ENCODE measurements around the gene SMAD3.

Gene SMAD3

DNA sequence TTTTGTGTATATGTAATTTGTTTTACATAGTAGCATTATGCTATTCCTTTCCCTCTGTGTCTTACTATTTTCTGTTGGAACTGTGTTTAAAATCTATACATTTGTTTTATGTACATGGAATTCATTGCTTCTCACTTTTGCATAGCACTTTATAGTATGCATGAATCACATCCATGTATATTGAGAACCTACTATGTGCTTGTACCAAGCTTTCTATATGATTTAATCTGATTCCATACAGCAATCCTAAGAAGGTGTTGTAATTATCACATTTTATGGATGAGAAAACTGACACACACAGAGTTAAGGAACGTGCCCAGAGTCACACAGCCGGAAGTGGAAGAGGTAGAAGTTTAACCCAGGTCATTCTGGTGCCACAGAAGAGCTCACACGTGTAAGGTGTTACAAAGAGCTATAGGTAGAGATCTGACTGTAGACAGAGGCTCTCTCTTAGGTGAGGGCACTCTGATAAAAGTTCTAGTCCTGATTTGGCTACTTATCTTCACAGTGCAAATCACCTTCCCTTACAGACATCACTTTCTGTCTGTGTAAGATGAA is 3.5 kb upstream of the SMAD3 start:
- no peak for DNase-seq (ENCODE audit: extremely low read depth, insufficient read length)
- Histone ChIP-seq H3K4me3 (replicated peaks; ENCODE audit: low read depth, low read length) (no peak overlapping the region), H3K27me3 (replicated peaks; ENCODE audit: control insufficient read depth, insufficient read depth, low read length) (no peaks in the 10 kb centered on the region; the same call in 1 of the 2 replicates), H3K36me3 (ENCODE audit: control insufficient read depth, insufficient read depth, low read length) (no peaks in the 10 kb centered on the region)
- TF ChIP-seq, protein P1, sequence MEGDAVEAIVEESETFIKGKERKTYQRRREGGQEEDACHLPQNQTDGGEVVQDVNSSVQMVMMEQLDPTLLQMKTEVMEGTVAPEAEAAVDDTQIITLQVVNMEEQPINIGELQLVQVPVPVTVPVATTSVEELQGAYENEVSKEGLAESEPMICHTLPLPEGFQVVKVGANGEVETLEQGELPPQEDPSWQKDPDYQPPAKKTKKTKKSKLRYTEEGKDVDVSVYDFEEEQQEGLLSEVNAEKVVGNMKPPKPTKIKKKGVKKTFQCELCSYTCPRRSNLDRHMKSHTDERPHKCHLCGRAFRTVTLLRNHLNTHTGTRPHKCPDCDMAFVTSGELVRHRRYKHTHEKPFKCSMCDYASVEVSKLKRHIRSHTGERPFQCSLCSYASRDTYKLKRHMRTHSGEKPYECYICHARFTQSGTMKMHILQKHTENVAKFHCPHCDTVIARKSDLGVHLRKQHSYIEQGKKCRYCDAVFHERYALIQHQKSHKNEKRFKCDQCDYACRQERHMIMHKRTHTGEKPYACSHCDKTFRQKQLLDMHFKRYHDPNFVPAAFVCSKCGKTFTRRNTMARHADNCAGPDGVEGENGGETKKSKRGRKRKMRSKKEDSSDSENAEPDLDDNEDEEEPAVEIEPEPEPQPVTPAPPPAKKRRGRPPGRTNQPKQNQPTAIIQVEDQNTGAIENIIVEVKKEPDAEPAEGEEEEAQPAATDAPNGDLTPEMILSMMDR (IDR thresholded peaks at IDR 0.05; ENCODE audit: insufficient read depth, low read length, poor library complexity, severe bottlenecking): no peak

DNA sequence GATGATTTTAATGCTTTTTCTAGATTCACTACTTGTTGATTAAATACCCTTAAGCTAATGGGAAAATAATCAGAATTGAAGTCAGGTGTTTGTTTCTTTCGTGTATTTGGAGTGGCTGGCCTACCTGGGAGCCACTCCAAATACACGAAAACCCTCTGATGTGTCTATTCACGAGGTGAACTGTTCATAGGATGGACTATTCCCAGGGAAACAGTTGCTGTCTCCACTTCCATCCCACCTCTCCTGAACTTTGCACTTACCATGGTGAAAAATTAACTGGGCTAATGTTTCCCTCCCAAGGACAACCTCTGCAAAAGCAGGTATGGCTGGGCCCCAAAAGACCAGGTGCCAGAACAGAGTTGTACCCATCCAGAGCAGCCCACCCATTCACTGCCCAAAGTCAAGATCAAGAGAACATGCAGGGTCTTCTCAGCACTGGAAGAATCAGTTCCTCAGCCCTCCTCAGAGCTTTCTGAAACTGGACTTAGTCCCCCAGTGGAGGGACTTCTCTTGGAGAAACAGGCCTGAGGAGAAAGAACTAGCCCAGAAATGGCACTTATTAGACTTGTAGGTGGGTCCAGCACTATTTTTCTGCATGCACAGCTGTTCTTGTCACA is 2.9 kb upstream of the SMAD3 start:
- H3K36me3 ChIP-seq (ENCODE audit: control insufficient read depth, insufficient read depth, low read length): no peaks in the 10 kb centered on the region
- H3K27me3 ChIP-seq (replicated peaks; ENCODE audit: control insufficient read depth, insufficient read depth, low read length): no peaks in the 10 kb centered on the region; the same call in 1 of the 2 replicates
- TF ChIP-seq, protein P1 (IDR thresholded peaks at IDR 0.05; ENCODE audit: insufficient read depth, low read length, poor library complexity, severe bottlenecking): no peak
- no peak for DNase-seq (ENCODE audit: extremely low read depth, insufficient read length)
- no peak overlapping the region for H3K4me3 ChIP-seq (replicated peaks; ENCODE audit: low read depth, low read length)

DNA sequence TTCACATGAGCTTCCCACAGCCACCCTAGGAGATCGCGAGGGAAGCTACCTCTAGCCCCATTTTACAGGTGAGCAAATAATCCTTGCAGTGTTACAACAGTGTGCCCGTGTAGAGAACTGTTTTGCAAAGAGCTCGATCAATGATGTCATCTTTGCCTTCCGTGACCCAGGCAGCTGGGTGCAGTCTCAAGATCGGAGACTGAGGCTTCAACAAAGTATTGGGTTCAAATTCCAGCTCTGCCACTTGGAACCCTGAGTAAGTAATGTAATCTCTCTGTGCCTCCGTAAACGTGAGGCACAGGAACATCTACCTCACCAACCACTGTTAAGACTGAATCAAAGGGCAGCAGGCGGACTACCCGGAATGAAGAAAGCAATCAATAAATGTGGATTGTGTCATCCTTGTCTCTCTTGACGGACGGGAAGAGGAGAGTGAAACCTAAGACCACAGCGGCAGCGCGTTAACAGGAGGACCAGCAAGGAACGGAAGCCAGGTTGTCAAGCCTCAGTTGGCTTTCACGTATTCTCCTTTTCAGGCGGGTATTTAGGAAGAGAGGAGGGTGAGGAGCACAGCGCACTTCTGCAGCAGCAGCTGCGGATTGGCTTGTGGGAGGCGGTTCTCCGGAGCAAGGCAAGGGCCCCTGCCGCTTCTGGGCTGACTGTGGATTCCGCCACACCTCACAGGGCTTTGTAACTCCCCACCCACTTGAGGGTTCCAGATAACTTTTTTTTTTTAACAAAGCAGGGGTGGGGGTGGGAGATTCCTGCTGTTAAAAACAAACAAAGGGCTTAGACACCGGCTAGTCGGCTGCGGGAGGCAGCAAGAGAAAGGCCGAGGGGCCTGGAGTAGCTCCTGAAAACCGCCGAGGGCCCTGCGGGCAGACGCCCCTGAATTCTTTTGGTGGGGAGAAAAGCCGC is 1.5 kb upstream of the SMAD3 start:
- no peak for DNase-seq (ENCODE audit: extremely low read depth, insufficient read length)
- Histone ChIP-seq H3K36me3 (ENCODE audit: control insufficient read depth, insufficient read depth, low read length) (no peaks in the 10 kb centered on the region), H3K27me3 (replicated peaks; ENCODE audit: control insufficient read depth, insufficient read depth, low read length) (no peaks in the 10 kb centered on the region; the same call in 1 of the 2 replicates), H3K4me3 (replicated peaks; ENCODE audit: low read depth, low read length) (no peak overlapping the region)
- TF ChIP-seq, protein P1 (IDR thresholded peaks at IDR 0.05; ENCODE audit: insufficient read depth, low read length, poor library complexity, severe bottlenecking): no peak

DNA sequence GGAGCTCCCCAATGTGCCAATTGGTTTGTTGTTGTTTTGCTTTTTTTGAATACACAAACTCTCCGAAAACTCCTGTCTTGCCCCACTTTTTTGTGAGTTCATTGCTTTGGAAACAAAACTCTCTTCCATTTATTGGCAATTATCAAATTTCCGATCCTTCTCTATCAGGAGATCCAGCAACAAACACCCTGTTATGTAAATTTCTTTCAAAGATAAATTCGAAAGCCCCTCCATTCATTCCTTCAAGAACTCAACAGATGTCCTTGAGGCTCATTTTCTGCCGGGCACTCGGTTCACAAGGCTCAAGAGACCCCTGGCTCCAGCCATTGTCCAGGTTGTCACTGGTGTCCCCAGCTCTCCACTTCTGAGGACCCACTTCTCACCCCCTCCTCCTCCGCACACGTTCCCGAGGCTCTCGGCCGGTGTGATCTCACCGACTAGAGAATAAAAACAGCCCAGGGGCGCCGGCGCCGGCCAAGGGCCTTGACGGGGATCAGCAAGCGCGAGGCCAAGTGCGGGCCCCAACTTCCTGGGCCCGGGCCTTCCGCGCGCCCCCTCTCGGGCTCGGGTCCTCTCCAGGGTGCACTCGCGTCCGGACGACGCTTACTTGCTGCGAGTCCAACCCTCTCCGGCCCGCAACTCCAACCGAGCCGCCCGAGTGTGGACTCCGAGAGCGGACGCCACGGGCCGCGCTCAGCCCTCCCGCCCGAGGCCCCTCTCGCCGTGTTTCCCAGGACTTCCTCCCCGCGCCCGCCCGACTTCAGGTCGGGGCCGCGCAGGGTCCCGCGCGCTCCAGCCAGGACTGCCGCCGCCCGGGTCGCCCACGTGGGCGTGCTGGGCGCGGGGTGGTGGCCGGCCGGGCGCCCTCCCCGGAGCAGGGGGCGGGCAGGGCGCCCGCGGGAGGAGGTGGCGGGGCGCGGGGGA is 533 bp upstream of the SMAD3 start:
- H3K4me3 ChIP-seq (replicated peaks; ENCODE audit: low read depth, low read length): peak overlapping the region; percentile 89
- peak; percentile 58 for DNase-seq (ENCODE audit: extremely low read depth, insufficient read length)

More for the DNA sequence above, 533 bp upstream of the SMAD3 start:
- Histone ChIP-seq H3K27me3 (replicated peaks; ENCODE audit: control insufficient read depth, insufficient read depth, low read length) (no peaks in the 10 kb centered on the region; the same call in 1 of the 2 replicates), H3K36me3 (ENCODE audit: control insufficient read depth, insufficient read depth, low read length) (no peaks in the 10 kb centered on the region)
- TF ChIP-seq, protein P1 (IDR thresholded peaks at IDR 0.05; ENCODE audit: insufficient read depth, low read length, poor library complexity, severe bottlenecking): peak; percentile 16

Measured in GM06990 (cell line).